ENCODE data around the gene FDXR.
"Not testable (repeated sequence)": the region's sequence is repeated elsewhere in the genome, so short reads cannot be mapped to it uniquely, and the experiment has no call there.

Gene FDXR

GRCh38 chr17:74877592-74878548 lies 5.1 kb upstream of the FDXR start:
- no peak for FAIRE-seq
- DNase-seq (ENCODE audit: insufficient read length), result no peak
- TF ChIP-seq POLR2AphosphoS5 (IDR thresholded peaks at IDR 0.05; ENCODE audit: low read depth, low read length), result no peak

DNA sequence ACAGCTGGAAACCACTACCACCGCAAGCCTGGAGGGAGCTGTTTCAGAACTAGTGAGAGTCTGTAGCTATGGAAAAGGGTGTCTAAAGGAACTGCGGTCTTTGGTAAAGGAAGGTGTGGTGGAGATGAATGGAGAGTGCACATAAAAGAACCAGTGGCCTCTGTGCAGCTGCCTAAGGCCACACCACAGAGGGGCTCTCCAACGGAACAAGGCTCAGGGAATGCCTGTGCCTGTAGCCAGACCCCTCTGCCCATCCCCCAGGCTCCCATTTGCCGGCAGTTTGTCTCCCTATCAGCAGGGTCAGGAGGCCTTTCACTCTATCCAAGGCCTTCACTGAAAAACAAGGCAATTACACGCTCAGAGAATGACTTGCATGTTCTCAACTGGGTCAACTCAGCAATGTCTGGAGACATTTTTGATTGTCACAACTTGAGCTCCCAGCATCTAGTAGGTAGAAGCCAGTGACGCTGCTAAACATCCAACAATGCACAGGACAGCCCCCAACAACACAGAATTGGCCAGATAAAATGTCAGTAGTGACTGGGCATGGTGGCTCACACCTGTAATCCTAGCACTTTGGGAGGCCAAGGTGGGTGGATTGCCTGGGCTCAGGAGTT lies 3.3 kb upstream of the FDXR start:
- no peak for FAIRE-seq
- DNase-seq (ENCODE audit: insufficient read length), result no peak
- no peak for TF ChIP-seq POLR2AphosphoS5 (IDR thresholded peaks at IDR 0.05; ENCODE audit: low read depth, low read length)
- no peak for TF ChIP-seq POLR2A (IDR thresholded peaks at IDR 0.05; ENCODE audit: low read depth, low read length)
- TF ChIP-seq TAF1 (IDR thresholded peaks at IDR 0.05; ENCODE audit: borderline replicate concordance, low read depth, low read length), result no peak

DNA sequence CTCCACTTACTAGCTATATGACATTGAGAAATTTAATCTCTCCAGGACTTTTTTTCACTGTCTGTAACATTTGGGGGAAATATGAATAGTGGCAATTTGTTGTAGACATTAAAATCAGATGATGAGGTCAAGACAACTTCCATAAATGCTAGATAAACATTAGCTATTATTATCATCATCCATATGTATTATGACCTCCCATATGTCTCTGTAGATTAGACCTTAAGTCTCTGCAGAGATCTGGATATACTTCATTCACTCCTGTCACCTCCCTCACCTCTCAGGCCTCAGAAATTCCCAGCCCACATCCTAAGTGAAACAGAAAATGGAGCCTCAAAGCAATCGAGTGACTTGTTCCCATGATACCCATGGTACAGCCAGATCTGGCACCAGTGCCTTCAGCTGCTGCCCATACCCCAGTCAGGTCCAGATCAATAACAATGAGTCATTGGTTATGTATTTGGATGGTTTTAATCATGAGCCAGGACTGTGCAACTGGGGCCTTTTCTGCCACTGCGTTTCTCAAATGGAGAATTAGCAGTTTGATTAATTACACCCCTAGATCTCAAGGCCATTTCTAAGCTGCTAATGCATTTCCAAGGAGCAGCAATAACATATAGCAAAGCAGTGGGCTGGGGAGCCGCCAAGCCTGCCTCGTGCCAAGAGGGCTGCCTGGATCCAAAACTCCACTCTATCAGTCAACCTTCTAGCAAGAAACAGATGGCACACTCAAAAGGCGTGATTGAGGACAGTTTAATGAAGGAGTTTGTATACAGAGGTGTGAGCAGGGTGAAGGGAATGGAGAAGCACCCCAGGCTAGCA lies 2.6 kb upstream of the FDXR start:
- FAIRE-seq, result no peak
- TF ChIP-seq TAF1 (IDR thresholded peaks at IDR 0.05; ENCODE audit: borderline replicate concordance, low read depth, low read length) (no peak), POLR2A (IDR thresholded peaks at IDR 0.05; ENCODE audit: low read depth, low read length) (no peak), POLR2AphosphoS5 (IDR thresholded peaks at IDR 0.05; ENCODE audit: low read depth, low read length) (no peak)
- DNase-seq (ENCODE audit: insufficient read length), result no peak

DNA sequence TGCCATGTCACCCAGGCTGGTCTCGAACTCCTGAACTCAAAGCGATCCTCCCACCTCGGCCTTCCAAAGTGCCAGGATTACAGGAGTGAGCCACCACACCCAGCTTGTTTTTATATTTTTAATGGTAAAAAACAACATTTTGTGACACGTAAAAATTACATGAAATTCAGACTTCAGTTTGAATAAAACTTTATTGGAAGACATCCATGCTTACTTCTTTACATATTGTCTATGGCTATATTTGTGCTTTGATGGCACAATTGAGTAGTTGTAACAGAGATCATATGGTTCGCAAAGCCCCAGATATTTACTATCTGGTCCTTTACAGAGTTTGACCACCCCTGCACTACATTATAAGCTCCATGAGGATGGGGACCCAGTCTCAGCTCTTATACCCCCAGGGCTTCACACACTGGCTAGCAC lies 1.8 kb upstream of the FDXR start:
- TF ChIP-seq TAF1 (IDR thresholded peaks at IDR 0.05; ENCODE audit: borderline replicate concordance, low read depth, low read length), result no peak
- DNase-seq (ENCODE audit: insufficient read length) (no peak), FAIRE-seq (no peak)

GRCh38 chr17:74873874-74874614 lies 1.2 kb upstream of the FDXR start:
- no peak for FAIRE-seq
- no peak for TF ChIP-seq TAF1 (IDR thresholded peaks at IDR 0.05; ENCODE audit: borderline replicate concordance, low read depth, low read length)
- no peak for TF ChIP-seq POLR2AphosphoS5 (IDR thresholded peaks at IDR 0.05; ENCODE audit: low read depth, low read length)
- no peak for TF ChIP-seq POLR2A (IDR thresholded peaks at IDR 0.05; ENCODE audit: low read depth, low read length)
- DNase-seq (ENCODE audit: insufficient read length), result no peak

DNA sequence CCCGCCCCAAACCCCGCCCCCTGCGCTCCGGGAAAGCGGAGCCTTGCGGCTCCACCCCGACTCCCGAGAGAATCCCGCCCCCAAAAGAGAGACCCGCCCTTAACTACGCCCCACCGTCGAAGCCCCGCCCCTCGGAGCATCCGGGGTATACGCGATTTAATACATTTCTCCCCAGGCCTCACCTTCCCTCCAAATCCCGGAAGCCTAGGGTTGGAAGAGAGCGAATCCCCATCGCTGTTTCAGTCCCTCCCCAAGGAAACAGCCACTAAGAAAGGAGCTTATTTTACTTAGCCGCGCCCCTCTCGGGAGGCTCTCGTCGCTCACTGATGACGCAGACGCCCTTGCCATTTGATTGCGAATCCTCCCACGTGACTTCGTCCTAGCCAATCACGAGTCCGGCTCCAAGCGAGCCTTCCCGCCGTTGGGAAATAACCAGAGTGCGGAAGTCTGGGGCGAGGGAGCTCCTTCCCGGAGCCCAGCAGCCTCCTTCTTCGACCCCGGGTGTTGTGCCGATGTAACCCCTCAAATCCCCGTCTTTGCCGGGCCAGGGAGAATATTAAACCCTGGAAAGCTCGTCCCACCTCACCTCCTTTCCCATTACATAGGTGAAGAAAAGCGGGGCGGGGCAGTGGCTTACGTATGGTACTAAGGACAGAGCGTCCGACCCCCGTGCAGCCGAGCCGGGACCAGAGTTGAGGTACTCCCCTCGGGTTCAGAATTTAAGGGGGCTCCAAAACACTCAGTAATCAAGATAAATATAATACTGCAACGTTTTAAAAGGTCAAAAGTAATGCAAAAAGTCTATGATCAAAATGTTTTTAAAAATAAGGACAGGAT lies 461 bp upstream of the FDXR start:
- peak; percentile 98 for DNase-seq (ENCODE audit: insufficient read length)
- FAIRE-seq, result peak; percentile 94
- peak; percentile 93 for TF ChIP-seq POLR2AphosphoS5 (IDR thresholded peaks at IDR 0.05; ENCODE audit: low read depth, low read length)
- peak; percentile 93 for TF ChIP-seq POLR2A (IDR thresholded peaks at IDR 0.05; ENCODE audit: low read depth, low read length)
- peak; percentile 88; the same call in 1 of the 2 replicates for TF ChIP-seq TAF1 (IDR thresholded peaks at IDR 0.05; ENCODE audit: borderline replicate concordance, low read depth, low read length)

DNA sequence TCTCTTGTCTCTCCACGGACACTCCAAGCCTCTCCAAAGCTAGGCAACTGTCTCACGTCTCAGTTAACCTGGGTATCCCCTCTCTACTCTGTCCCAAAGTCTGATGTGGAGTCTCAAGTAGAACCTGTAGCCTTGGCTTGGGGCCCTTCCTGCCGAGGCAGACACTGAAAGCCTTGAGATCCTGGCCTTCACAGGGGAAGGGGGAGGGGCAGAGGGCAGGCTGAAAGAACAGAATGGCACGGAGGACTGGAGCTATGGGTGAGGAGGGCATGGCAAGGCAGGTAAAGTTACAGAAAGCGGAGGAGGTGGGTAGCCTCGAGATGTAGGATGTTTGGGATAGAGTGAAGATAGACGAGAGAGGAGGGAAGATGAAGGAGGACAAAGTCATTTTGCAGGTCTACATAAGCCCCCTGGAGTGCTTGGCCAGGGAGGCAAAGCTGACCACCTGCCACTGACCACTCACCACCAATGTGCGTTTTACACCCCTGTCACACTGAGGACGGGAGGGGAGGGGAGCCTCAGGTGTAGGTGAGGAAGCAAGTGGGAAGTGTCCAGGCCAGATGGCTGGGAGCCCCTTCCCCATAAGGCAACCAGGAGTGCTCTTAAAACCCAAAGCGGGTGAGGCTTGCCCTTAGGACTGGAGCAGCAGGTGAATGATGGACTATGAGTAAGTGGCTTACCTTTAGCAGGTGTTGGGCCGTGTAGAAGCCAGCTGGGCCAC lies 1.3 kb downstream of the FDXR start:
- DNase-seq (ENCODE audit: insufficient read length) (no peak), FAIRE-seq (no peak)
- TF ChIP-seq POLR2AphosphoS5 (IDR thresholded peaks at IDR 0.05; ENCODE audit: low read depth, low read length) (no peak), POLR2A (IDR thresholded peaks at IDR 0.05; ENCODE audit: low read depth, low read length) (no peak), TAF1 (IDR thresholded peaks at IDR 0.05; ENCODE audit: borderline replicate concordance, low read depth, low read length) (no peak)

DNA sequence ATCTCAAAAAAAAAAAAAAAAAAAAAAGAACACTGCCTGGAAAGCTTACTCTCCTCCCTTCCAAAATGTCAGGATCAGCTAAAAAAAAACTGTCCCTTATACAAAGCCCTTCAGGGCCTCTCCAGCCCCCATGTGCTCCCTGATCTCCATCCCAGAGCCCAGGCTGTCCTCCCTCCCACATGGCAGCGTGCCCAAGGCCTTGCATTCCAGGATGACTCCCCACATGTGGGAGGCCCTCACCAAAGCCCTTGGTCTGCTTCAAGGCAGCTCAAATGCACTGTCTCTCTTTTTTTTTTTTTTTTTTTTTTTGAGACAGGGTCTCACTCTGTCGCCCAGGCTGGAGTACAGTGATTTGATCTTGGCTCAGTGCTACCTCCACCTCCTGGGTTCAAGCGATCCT lies 2.3 kb downstream of the FDXR start:
- no peak for DNase-seq (ENCODE audit: insufficient read length)
- TF ChIP-seq TAF1 (IDR thresholded peaks at IDR 0.05; ENCODE audit: borderline replicate concordance, low read depth, low read length) (no peak), POLR2AphosphoS5 (IDR thresholded peaks at IDR 0.05; ENCODE audit: low read depth, low read length) (no peak), POLR2A (IDR thresholded peaks at IDR 0.05; ENCODE audit: low read depth, low read length) (no peak)
- no peak for FAIRE-seq

- FAIRE-seq; DNase-seq (ENCODE audit: insufficient read length): not testable (repeated sequence)
Measured at GRCh38 chr17:74870028-74870427, 2.8 kb downstream of the FDXR start.

DNA sequence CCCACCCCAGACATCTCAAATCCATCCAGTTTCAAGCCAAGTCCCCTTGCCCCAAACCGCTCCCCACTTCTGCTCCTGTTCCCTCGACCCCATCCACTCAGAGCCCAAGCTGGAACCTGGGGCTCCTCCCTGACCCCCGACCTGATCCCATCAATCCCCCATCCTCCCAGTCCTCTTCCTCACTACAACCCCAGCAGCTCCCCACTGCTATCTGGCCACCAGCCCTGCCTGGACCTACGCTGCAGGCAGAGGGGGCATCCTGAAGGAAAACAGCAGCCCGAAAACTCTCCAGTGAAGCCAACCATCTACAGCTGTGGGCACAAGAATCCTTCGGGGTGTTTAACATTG lies 3.9 kb downstream of the FDXR start:
- TF ChIP-seq POLR2AphosphoS5 (IDR thresholded peaks at IDR 0.05; ENCODE audit: low read depth, low read length) (no peak), TAF1 (IDR thresholded peaks at IDR 0.05; ENCODE audit: borderline replicate concordance, low read depth, low read length) (no peak), POLR2A (IDR thresholded peaks at IDR 0.05; ENCODE audit: low read depth, low read length) (no peak)
- no peak for DNase-seq (ENCODE audit: insufficient read length)
- FAIRE-seq, result no peak

Measured in GM12892 (cell line).